ENCODE data around the gene RGL4. TPM values are rescaled to one million over a fixed set of nuclear protein-coding genes. Genes with fewer than 3 reads are reported as not detected.
"Not testable (repeated sequence)": the region's sequence is repeated elsewhere in the genome, so short reads cannot be mapped to it uniquely, and the experiment has no call there.

Gene RGL4
- total RNA-seq, 1 donor from 2014 or later, result not detected

DNA sequence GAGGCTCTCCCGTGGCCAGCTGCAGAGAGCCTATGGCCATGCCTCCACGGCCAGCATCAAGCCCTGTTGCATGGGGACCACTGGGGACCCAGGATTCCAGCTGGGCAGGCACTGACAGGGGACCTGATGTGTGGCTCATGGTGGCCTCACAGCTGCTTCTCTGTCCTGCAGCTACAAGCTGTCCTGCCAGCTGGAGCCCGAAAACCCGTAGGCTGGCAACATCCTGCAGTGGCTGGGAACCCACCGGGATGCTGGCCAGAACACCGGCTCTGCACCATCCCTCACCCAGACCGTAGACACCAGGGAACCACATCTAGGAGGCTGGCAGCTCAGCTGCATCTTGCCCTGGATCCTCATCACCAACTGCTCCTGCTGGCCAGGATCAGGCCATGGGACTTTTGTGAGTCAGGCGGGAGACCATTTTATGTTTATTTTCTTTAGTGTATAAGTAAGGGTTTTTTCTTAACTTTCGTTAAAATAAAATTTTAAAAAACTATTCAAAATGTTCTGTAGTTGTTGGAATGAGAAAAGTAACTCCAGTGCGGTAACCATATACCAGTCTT lies 7.9 kb downstream of the RGL4 start:
- DNase-seq, result peak; percentile 41

- no peak for DNase-seq
These were observed 9.9 kb downstream of the RGL4 start for GRCh38 chr22:23700706-23701105.

DNA sequence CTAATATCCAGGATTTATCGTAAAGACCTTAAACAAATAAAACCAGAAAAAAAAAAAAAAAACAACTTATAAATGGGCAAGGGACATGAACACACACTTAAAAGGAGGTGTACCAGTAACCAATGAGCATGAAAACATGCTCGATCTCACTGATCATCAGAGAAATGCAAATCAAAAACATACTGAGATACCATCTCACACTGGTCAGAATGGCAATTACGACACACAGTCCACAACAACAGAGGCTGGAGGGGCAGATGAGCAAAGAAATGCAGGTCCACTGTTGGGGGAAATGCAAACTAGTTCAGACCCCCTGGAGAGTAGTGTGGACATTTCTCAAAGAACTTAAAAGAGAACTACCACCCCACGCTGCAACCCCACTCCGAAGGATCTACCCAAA lies 13.2 kb downstream of the RGL4 start:
- DNase-seq, result no peak

DNA sequence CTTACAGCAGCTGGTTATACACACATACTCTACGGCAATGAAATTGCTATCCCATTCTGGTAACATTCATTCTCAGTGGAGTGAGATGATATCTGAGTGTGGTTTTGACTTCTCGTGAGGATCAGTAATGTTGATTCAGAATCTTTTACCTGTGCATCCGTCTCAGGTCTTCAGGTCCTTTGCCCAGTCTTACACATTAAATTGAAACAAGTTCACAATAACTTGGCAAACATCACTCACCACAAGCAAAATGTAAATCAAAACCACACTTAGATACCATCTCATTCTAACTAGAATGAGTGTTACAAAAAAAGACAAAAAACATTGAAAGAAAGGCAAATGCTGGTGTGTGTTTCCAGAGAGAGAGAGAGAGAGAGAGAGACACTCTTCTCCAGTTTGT lies 14.0 kb downstream of the RGL4 start:
- no peak for DNase-seq

- no peak for DNase-seq
These were observed 14.5 kb downstream of the RGL4 start for GRCh38 chr22:23705358-23705757.

GRCh38 chr22:23708270-23708669 lies 17.5 kb downstream of the RGL4 start:
- DNase-seq, result no peak

DNA sequence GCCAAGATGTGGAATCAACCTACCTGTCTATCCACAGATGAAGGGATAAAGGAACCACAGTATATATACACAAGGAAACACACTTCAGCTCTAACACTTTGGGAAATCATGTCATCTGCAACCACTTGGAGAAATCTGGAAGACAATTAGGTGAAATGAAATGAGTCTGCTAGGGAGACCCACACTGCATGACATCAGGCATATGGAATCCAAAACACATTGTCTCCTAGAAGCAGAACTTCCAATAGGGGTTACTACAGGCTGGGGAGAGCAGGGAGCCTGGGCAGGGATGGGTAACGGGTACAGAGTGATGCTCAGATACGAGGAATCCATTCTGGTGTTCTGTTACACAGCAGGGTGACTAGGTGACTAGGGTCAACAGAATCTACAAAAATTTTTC lies 18.3 kb downstream of the RGL4 start:
- DNase-seq, result no peak

DNA sequence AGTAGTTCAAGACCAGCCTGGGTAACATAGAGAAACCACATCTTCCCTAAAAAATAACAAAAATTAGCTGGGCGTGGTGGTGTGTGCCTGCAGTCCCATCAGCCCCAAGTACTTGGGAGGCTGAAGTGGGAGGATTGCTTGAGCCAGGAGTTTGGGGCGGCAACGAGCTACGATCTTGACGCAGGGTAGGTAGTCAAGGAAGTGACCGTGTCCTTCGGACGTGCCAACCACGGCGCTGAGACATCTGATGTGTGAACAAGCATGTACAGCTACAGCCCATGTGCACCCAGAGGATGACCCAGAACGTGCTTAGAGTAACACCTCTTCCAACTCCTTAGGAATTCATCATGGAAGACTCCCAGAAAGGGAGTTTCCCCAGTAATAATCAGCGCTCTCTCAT lies 21.4 kb downstream of the RGL4 start:
- no peak for DNase-seq

- DNase-seq, result no peak
These were observed 23.1 kb downstream of the RGL4 start for GRCh38 chr22:23713696-23714595.

DNA sequence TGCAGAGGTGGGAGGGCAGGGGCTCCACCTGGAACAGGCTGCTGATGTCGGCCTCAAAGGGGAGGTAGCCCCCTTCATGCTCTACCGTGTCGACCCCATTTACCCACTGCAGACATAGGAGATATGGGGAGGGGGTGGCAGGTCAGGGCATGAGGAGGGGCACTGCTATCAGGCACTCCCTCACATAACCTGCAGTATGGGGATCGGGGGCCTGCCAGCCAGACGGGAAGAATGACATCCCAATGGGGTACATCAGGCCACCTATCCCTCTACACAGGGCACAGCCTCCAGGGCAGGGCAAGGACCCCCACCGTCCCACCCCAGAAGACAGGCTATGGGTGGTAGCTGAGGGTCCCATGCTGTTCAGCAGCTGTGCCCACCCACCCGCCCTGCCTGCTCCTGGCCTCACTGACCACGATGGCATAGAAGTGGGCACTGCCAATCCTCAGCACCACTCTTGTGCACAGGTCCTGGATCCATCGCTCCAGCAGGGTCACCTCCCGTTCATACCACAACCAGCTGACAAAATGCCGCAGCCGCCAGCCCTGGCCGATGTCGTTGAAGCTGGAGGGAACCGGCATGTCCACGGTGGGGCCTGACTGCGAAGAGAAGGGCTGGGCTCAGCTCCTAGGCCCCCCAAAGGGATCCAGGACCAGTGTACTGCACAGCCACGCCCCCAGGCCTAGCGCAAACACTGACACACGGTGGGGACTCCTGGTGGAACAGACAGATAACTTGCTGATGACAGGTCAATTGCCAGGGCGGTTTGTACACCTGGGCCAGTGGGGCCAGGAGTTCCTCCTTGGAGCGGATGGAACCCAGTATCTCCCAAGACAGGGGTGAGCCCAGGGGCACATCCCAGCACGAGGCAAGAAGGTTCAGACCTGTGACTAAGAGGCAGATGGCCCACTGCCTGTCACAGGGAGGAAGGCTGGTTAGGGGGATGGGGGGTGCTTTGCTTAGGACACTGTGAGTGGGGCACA lies 24.1 kb downstream of the RGL4 start:
- no peak for DNase-seq

DNA sequence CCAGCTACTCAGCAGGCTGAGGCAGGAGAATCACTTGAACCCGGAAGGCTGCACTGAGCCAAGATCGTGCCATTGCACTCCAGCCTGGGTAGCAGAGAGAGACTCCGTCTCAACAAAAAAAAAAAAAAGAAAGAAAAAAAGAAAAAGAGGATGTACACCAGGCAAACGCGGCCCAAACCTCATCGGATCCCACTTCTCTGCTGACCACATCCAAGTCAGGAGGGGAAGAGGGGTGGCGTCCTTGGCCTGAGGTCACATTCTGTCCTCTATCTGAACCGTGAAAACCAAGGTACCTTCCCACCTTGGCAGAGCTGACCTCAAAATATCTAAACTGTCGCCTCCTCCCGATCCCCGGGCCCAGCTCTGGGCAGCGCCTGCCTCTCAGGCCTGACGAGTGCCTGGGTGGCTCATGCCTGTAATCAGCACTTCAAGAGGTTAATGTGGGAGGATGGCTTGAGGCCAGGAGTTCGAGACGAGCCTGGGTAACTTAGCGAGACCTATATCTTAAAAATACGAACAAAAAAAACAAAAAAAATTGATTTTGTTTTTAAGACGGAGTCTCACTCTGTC lies 25.1 kb downstream of the RGL4 start:
- no peak for DNase-seq

- DNase-seq, result peak; percentile 94
These were observed 26.3 kb downstream of the RGL4 start for GRCh38 chr22:23716811-23717801.

DNA sequence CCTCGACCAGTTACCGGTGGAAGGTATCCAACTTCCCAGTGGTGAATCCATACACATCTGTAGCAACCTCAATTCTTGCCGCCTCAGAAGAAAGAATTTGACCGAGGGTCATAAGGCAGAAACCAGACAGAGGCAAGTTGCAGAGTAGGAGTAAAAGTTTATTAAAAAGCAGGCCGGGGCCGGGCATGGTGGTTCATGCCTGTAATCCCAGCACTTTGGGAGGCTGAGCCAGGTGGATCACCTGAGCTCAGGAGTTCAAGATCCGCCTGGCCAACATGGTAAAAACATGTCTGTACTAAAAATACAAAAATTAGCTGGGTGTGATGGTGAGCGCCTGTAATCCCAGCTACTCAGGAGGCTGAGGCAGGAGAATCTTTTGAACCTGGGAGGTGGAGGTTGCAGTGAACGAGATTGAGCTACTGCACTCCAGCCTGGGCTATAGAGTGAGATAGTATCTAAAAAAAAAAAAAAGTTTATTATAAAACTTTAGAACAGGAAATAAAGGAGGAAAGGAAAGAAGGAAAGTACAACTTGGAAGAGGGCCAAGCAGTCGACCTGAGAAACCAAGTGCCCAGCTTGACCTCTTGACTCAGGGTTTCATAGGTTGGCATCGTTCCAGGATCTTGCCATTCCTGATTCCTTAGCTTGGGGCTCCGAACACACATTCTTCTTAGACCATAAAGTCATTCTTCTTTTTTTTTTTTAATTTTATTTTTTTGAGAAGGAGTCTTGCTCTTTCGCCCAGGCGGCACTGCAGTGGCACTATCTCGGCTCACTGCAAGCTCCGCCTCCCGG lies 27.8 kb downstream of the RGL4 start:
- no peak for DNase-seq

- DNase-seq, result no peak
These were observed 30.0 kb downstream of the RGL4 start for GRCh38 chr22:23720855-23721254.

GRCh38 chr22:23722160-23722559 lies 31.3 kb downstream of the RGL4 start:
- no peak for DNase-seq

- peak; percentile 25 for DNase-seq
These were observed 31.9 kb downstream of the RGL4 start for GRCh38 chr22:23722724-23723123.

- not testable (repeated sequence) for DNase-seq
These were observed 37.3 kb downstream of the RGL4 start for GRCh38 chr22:23728108-23728507.

- peak; percentile 48 for DNase-seq
These were observed 46.9 kb downstream of the RGL4 start for GRCh38 chr22:23737696-23738095.

DNA sequence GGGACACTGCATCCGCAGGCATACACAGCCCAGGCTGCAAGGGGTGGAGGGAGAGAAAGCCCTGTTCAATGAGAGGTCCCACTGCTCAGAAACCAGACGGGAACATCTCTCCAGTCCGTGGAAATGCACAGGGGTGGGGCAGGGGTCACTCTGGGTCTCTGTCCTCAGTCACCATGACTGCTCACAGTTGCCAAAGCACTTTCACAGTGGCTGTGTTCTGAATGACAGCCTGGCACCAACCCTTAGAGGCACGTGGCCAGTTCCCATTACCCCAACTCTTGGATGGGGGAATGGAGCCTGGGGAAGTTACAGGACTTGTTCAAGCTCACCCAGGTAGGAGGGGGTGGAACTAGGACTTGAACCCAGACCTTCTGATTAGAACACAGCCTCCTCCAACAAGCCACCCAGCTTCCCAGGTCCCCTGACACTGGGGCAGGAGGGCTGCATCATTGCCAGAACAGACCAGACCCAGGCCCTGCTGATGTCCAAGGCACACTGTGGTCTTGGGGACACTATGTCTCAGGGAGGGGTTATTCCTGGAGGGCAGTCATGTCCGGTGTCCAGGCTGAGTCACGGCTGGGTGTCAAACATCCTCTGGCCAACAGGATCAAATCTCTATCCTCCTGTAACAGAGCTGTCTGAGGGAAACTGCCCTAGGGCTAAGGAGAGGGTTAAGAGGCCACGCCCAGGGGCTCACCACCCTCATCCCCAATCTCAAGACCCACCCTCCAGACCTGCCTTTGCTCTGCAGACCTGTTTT lies 51.9 kb downstream of the RGL4 start:
- no peak for DNase-seq
